HepG2 (cell line): ENCODE data around the gene KAZN. TPM values are rescaled to one million over a fixed set of nuclear protein-coding genes. Genes with fewer than 3 reads are reported as not detected.
A peak's percentile ranks its signal among the peaks of the same experiment; 100 is the strongest.

Source experiments
- ATAC-seq: fragments of 200-7000 bp; cut with Tn5 transposase; 3 replicates; pipeline ENCODE4 v1.9.1; 2020; ENCODE audit warnings: mild to moderate bottlenecking, moderate library complexity
- Bru-seq: library from RNA; stranded (reverse); fragments of 400-500 nt; gene quantifications from one replicate; lab custom pipeline; 2021; lab: Mats Ljungman, UMichigan
- BruChase-seq, 2 experiments: library from RNA; stranded (reverse); fragments of 400-500 nt; gene quantifications; one replicate each; lab custom pipeline; 2021; lab: Mats Ljungman, UMichigan
- BruUV-seq: library from RNA; stranded (reverse); fragments of 400-500 nt; replicated peaks from 2 replicates; lab custom pipeline; 2021; lab: Mats Ljungman, UMichigan
- CTCF ChIA-PET: fragments of 300-600 bp; formaldehyde crosslinking; extraction: SDS; loops from one replicate; lab custom pipeline; 2021; ENCODE audit warnings: low total read pairs, inconsistent platforms, low intra/inter-chr PET ratio; lab: Yijun Ruan, JAX
- POLR2A ChIA-PET: fragments of 350-600 bp; sonication (Branson Sonifier 250); formaldehyde crosslinking; loops from one replicate; lab custom pipeline; 2020; ENCODE audit warnings: antibody characterized with exemption, inconsistent platforms; lab: Yijun Ruan, JAX
- DNase-seq: peaks from one replicate; pipeline ENCODE4 v3.0.0-alpha.2; 2015; ENCODE audit warnings: low spot score
- FAIRE-seq: peaks from 3 replicates; lab custom pipeline; 2011; peaks lifted over from hg19 to GRCh38; lab: Jason Lieb, UNC
- H2AFZ ChIP-seq: one replicate; pipeline ENCODE4 v1.6.1; 2011; ENCODE audit warnings: low read length, inconsistent platforms
- H3K27ac ChIP-seq: fragments of 300-600 bp; 3 replicates; pipeline ENCODE4 v1.8.0; 2011; ENCODE audit warnings: mixed run types, mild to moderate bottlenecking, mixed read lengths, low read length, inconsistent platforms; ENCODE audit not compliant: insufficient read depth; ENCODE audit errors: extremely low read length
- H3K27me3 ChIP-seq, 2 experiments: fragments of 200-600 bp in 1 of 2; 2 replicates in 1 of 2; 3 replicates in 1 of 2; pipeline versions ENCODE4 v1.6.0 to v1.8.0; 2011; ENCODE audit warnings: low read length in 2 of 2, mild to moderate bottlenecking in 2 of 2, moderate library complexity in 2 of 2, inconsistent platforms in 1 of 2; ENCODE audit not compliant: insufficient read depth in 2 of 2, control insufficient read depth in 1 of 2
- H3K36me3 ChIP-seq, 2 experiments: fragments of 200-600 bp in 1 of 2; replicated peaks in 1 of 2; 2 replicates in 1 of 2; 3 replicates in 1 of 2; pipeline versions ENCODE4 v1.5.1 to v1.8.0; 2011; ENCODE audit warnings: low read length in 2 of 2, inconsistent platforms in 1 of 2; ENCODE audit not compliant: insufficient read depth in 2 of 2, control insufficient read depth in 1 of 2
- H3K4me1 ChIP-seq: 2 replicates; pipeline ENCODE4 v1.5.1; 2012; ENCODE audit warnings: low read length, inconsistent platforms; ENCODE audit not compliant: insufficient read depth
- H3K4me2 ChIP-seq: 2 replicates; pipeline ENCODE4 v1.6.0; 2011; ENCODE audit warnings: low read depth, low read length, inconsistent platforms
- H3K4me3 ChIP-seq, 3 experiments: fragments of 200-600 bp in 1 of 3; sonication (generic), shearing (Covaris generic) in 1 of 3; replicated peaks in 1 of 3; 2 replicates each; pipeline ENCODE4 v1.5.1; 2011 to 2016; ENCODE audit warnings: low read length in 3 of 3, inconsistent platforms in 2 of 3, low read depth in 2 of 3, mild to moderate bottlenecking in 2 of 3, control low read depth in 1 of 3, mixed read lengths in 1 of 3; ENCODE audit not compliant: insufficient read depth in 1 of 3
- H3K79me2 ChIP-seq: one replicate; pipeline ENCODE4 v1.6.1; 2011; ENCODE audit warnings: low read length, inconsistent platforms; ENCODE audit not compliant: insufficient read depth
- H3K9ac ChIP-seq: 2 replicates; pipeline ENCODE4 v1.6.0; 2011; ENCODE audit warnings: mild to moderate bottlenecking, low read depth, low read length, inconsistent platforms; ENCODE audit not compliant: insufficient read depth
- H3K9me3 ChIP-seq: 2 replicates; pipeline ENCODE4 v1.5.1; 2012; ENCODE audit warnings: mild to moderate bottlenecking, low read length
- H4K20me1 ChIP-seq: 2 replicates; pipeline ENCODE4 v1.6.0; 2011; ENCODE audit warnings: inconsistent platforms, mild to moderate bottlenecking, low read length, moderate library complexity; ENCODE audit not compliant: insufficient read depth
- HNRNPLL ChIP-seq: fragments of 200-400 bp; formaldehyde crosslinking; IDR thresholded peaks from 2 replicates; pipeline ENCODE4 v1.6.1; 2017; ENCODE audit warnings: mild to moderate bottlenecking, low read depth, low read length; ENCODE audit not compliant: poor library complexity, severe bottlenecking
- STAG1 ChIP-seq: sonication (generic); formaldehyde crosslinking; IDR thresholded peaks from 2 replicates; pipeline ENCODE4 v1.4.0; 2020; ENCODE audit warnings: missing genetic modification reagents
- TBL1XR1 ChIP-seq: fragments of 150-350 bp; IDR thresholded peaks from 2 replicates; pipeline ENCODE4 v1.6.1; 2014; ENCODE audit warnings: borderline replicate concordance, low read length; ENCODE audit not compliant: partially characterized antibody
- ZKSCAN1 ChIP-seq: fragments of 150-350 bp; IDR thresholded peaks from 2 replicates; pipeline ENCODE4 v1.6.1; 2014; ENCODE audit warnings: low read length
- ZNF354B ChIP-seq: sonication (generic); formaldehyde crosslinking; IDR thresholded peaks from 2 replicates; pipeline ENCODE4 v1.8.0; 2022; ENCODE audit warnings: mild to moderate bottlenecking, missing genetic modification reagents
- ZSCAN22 ChIP-seq: sonication (generic); formaldehyde crosslinking; IDR thresholded peaks from 2 replicates; pipeline ENCODE4 v1.4.0; 2020; ENCODE audit warnings: mild to moderate bottlenecking, missing genetic modification reagents
- WGBS: methylation state at CpG from one replicate; pipeline ENCODE4 v1.1.6; 2017; ENCODE audit warnings: low lambda C conversion rate; 5-methylcytosine and 5-hydroxymethylcytosine counted together
- in situ Hi-C: cut with HindIII; loops from 2 replicates; pipeline ENCODE4 v1.10.0; 2017; ENCODE audit warnings: low pct_unique_long_range_greater_than_20kb; ENCODE audit not compliant: extremely low pct_ligation_motif_present
- intact Hi-C: fragments of 100-400 bp; cut with micrococcal nuclease; formaldehyde crosslinking; loops from one replicate; pipeline ENCODE4 v1.10.0; 2022; ENCODE audit not compliant: unreplicated experiment
- long read RNA-seq, 2 experiments: library from RNA in 1 of 2; library from polyadenylated mRNA in 1 of 2; stranded (forward) in 1 of 2; unstranded in 1 of 2; transcript quantifications; one replicate each; pipeline ENCODE4 v2.0.0, GENCODE V29; 2019 to 2022
- polyA minus RNA-seq, 3 experiments: library from RNA; depleted of rRNA, polyadenylated mRNA; stranded (reverse); fragments of >200 nt; gene quantifications; 2 replicates each; pipeline ENCODE4 v1.2.3, GENCODE V29; 2011; ENCODE audit warnings: low replicate concordance in 1 of 3
- polyA plus RNA-seq, 8 experiments: library from polyadenylated mRNA; depleted of rRNA in 3 of 8; stranded (reverse) in 7 of 8; unstranded in 1 of 8; fragments of >200 nt; fragmentation: Illumina TruSeq in 4 of 8; extraction: Trizol in 4 of 8; gene quantifications; 2 replicates each; pipeline versions ENCODE4 v1.2.1 to v1.2.3, GENCODE V29; 2011 to 2016; ENCODE audit warnings: low read depth in 4 of 8, missing spikeins in 1 of 8, mixed read lengths in 1 of 8; ENCODE audit not compliant: insufficient read depth in 1 of 8
- total RNA-seq, 5 experiments: library from RNA; depleted of rRNA; stranded (reverse); fragments of >200 nt; fragmentation: Illumina TruSeq; extraction: Trizol; gene quantifications; 2 replicates each; pipeline ENCODE4 v1.2.3, GENCODE V29; 2016; ENCODE audit warnings: low read depth in 1 of 5

Gene KAZN
- total RNA-seq (2016; rRNA removed; fragmentation: Illumina TruSeq; extraction: Trizol) (10.4 and 10.6 TPM in 2 replicates), polyA plus RNA-seq (2011; rRNA removed) (12.9 and 13.5 TPM in 2 replicates), polyA minus RNA-seq (2011; rRNA and poly(A)+ RNA removed; ENCODE audit: low replicate concordance) (12.3 TPM in 1 of 2 replicates, not detected in the other), Bru-seq, nascent RNA (percentile 39 among the genes with signal in this experiment), BruChase-seq, experiment 1, labeled RNA remaining after a 6-hour chase (percentile 41 among the genes with signal in this experiment), BruChase-seq, experiment 2, labeled RNA remaining after a 2-hour chase (percentile 42 among the genes with signal in this experiment)
- total RNA-seq (2016; cell fraction: cytosol; rRNA removed; fragmentation: Illumina TruSeq; extraction: Trizol; ENCODE audit: low read depth) = 9.3 and 10.1 TPM in 2 replicates
- 7.0 and 10.4 TPM in 2 replicates for total RNA-seq (2016; cell fraction: insoluble cytoplasmic fraction; rRNA removed; fragmentation: Illumina TruSeq; extraction: Trizol)
- total RNA-seq (2016; cell fraction: membrane; rRNA removed; fragmentation: Illumina TruSeq; extraction: Trizol) = 20.0 and 21.9 TPM in 2 replicates
- 9.8 and 10.4 TPM in 2 replicates for total RNA-seq (2016; cell fraction: nucleus; rRNA removed; fragmentation: Illumina TruSeq; extraction: Trizol)
- 9.7 and 10.7 TPM in 2 replicates for polyA plus RNA-seq (2011; cell fraction: cytosol; rRNA removed)
- 27.9 and 29.3 TPM in 2 replicates for polyA plus RNA-seq (2011; cell fraction: nucleus; rRNA removed)
- 18.2 and 19.5 TPM in 2 replicates for polyA plus RNA-seq (2012)
- polyA plus RNA-seq (2016; cell fraction: cytosol; fragmentation: Illumina TruSeq; extraction: Trizol; ENCODE audit: low read depth) = 22.4 and 22.5 TPM in 2 replicates
- 15.4 and 17.5 TPM in 2 replicates for polyA plus RNA-seq (2016; cell fraction: insoluble cytoplasmic fraction; fragmentation: Illumina TruSeq; extraction: Trizol; ENCODE audit: low read depth)
- polyA plus RNA-seq (2016; cell fraction: membrane; fragmentation: Illumina TruSeq; extraction: Trizol; ENCODE audit: low read depth) = 30.9 and 31.3 TPM in 2 replicates
- polyA plus RNA-seq (2016; cell fraction: nucleus; fragmentation: Illumina TruSeq; extraction: Trizol; ENCODE audit: insufficient read depth, low read depth) = 30.3 and 31.2 TPM in 2 replicates
- 8.1 and 9.6 TPM in 2 replicates for polyA minus RNA-seq (2011; cell fraction: cytosol; rRNA and poly(A)+ RNA removed)
- 14.3 and 14.5 TPM in 2 replicates for polyA minus RNA-seq (2011; cell fraction: nucleus; rRNA and poly(A)+ RNA removed)
- long read RNA-seq, experiment 1, partial matches to known transcripts = 0 of 13 reads
- long read RNA-seq, experiment 1, other reads (novel, unspliced or antisense) = 12 of 13 reads
- long read RNA-seq, experiment 2, transcript KAZN-201 (8 exons, 3,838 nt) = major isoform, 14 of 41 reads
- long read RNA-seq, experiment 2, partial matches to known transcripts = 4 of 41 reads
- long read RNA-seq, experiment 2, other reads (novel, unspliced or antisense) = 23 of 41 reads

DNA sequence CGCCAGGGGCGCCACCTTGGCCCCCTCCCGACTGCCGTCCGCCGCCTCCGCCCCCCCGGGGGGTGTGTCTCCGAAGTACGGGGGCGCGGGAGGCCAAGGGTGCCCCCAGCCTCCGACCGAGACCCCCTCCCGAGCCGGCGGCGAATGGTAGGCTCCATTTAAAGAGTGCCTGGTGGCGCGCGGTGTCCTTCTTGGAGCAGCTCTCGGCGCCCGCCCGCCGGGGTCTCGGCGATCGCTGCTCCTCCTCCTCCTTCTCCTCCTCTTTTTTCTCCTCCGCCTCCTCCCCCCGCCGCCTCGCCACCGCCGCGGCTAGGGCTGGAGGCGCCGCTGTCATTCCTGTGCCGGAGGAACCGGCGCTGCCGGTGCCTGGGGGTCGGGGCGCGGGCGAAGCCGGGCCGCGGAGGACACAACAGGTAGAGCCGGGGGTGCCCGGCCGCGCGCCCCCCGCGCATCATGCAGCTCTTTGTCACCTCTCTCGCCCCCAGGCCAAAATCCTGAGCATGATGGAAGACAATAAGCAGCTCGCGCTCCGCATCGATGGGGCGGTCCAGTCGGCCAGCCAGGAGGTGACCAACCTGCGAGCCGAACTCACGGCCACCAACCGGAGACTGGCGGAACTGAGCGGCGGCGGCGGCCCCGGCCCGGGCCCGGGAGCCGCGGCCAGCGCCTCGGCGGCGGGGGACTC is at the start of gene KAZN:
Gene KAZN, plus strand, starts transcription at position 188 of the 685 bp plus-strand sequence.
- TF ChIP-seq ZSCAN22 (CRISPR knock-in tag) = no peak
- TF ChIP-seq ZKSCAN1 = no peak
- TF ChIP-seq STAG1 = no peak
- TF ChIP-seq TBL1XR1 = no peak
- TF ChIP-seq HNRNPLL = no peak
- no peak for TF ChIP-seq ZNF354B (CRISPR knock-in tag)
- 33% methylated on average over 36 of the region's 81 CpGs for WGBS
- CTCF ChIA-PET = no interaction called here
- DNase-seq (no peak), ATAC-seq (no peak), FAIRE-seq (no peak)
- in situ Hi-C loops (no loop called here), intact Hi-C loops (no loop called here)
- Histone ChIP-seq H4K20me1 (no peaks in the 10 kb centered on the region), H3K79me2 (no peaks in the 10 kb centered on the region), H2AFZ (no peak within 1 kb of the TSS), H3K4me3 (no peak within 1 kb of the TSS), H3K9me3 (no peaks in the 10 kb centered on the region), H3K27me3 (peaks cover 2 to 47% of the 10 kb centered on the region in 2 experiments; a peak in 4 of 5 replicates), H3K4me2 (no peak within 1 kb of the TSS), H3K36me3 (no peaks in the 10 kb centered on the region), H3K9ac (no peak within 1 kb of the TSS), H3K4me1 (no peaks in the 10 kb centered on the region), H3K27ac (no peak within 1 kb of the TSS)
- no TSS peak for BruUV-seq
- POLR2A ChIA-PET = no interaction called here
